ENCODE measurements around the gene UFM1.

GRCh38 chr13:38325426-38325825 is 24.2 kb upstream of the UFM1 start:
- no peak for TF ChIP-seq CTCF (IDR thresholded peaks at IDR 0.05; ENCODE audit: poor library complexity, severe bottlenecking)
- no peak for TF ChIP-seq POLR2AphosphoS5 (IDR thresholded peaks at IDR 0.05)
- no peak for TF ChIP-seq EZH2 (IDR thresholded peaks at IDR 0.05; ENCODE audit: borderline replicate concordance, insufficient read depth, low read length, poor library complexity, severe bottlenecking)
